Mucosa of stomach (tissue), 1 donor: ENCODE results near the gene CLEC9A.

Source experiments
- H3K27me3 ChIP-seq: one replicate; pipeline ENCODE4 v1.7.0; 2013; ENCODE audit warnings: mild to moderate bottlenecking, low read length; ENCODE audit not compliant: control insufficient read depth, insufficient read depth
- H3K36me3 ChIP-seq: one replicate; pipeline ENCODE4 v1.7.0; 2013; ENCODE audit warnings: low read length; ENCODE audit not compliant: control insufficient read depth, insufficient read depth
- H3K4me1 ChIP-seq: one replicate; pipeline ENCODE4 v1.7.0; 2013; ENCODE audit warnings: mild to moderate bottlenecking, low read length; ENCODE audit not compliant: control insufficient read depth, insufficient read depth
- H3K4me3 ChIP-seq: one replicate; pipeline ENCODE4 v1.7.0; 2013; ENCODE audit warnings: low read length
- H3K9ac ChIP-seq: one replicate; pipeline ENCODE4 v1.7.0; 2013; ENCODE audit warnings: mild to moderate bottlenecking, low read length, moderate library complexity
- H3K9me3 ChIP-seq: one replicate; pipeline ENCODE4 v1.7.0; 2013; ENCODE audit warnings: mild to moderate bottlenecking, low read length, moderate library complexity; ENCODE audit not compliant: control insufficient read depth
- donor health status: Pancreatic carcinoma.

The CLEC9A gene

GRCh38 chr12:10068644-10069043 lies 38.2 kb downstream of the CLEC9A start:
- H3K27me3 ChIP-seq = no peaks in the 10 kb centered on the region
- H3K9ac ChIP-seq = no peak overlapping the region

GRCh38 chr12:10069099-10069498 lies 38.6 kb downstream of the CLEC9A start:
- Histone ChIP-seq H3K36me3 (no peaks in the 10 kb centered on the region), H3K4me3 (no peak overlapping the region), H3K9ac (no peak overlapping the region), H3K4me1 (no peaks in the 10 kb centered on the region), H3K27me3 (no peaks in the 10 kb centered on the region), H3K9me3 (no peaks in the 10 kb centered on the region)

More at GRCh38 chr12:10068644-10069043, 38.2 kb downstream of the CLEC9A start:
- Histone ChIP-seq H3K4me1 (no peaks in the 10 kb centered on the region), H3K9me3 (no peaks in the 10 kb centered on the region), H3K36me3 (no peaks in the 10 kb centered on the region), H3K4me3 (no peak overlapping the region)

- Histone ChIP-seq H3K9ac (no peak overlapping the region), H3K9me3 (no peaks in the 10 kb centered on the region), H3K36me3 (no peaks in the 10 kb centered on the region), H3K27me3 (no peaks in the 10 kb centered on the region), H3K4me3 (no peak overlapping the region), H3K4me1 (no peaks in the 10 kb centered on the region)
These were observed 39.5 kb downstream of the CLEC9A start for GRCh38 chr12:10069976-10070375.

DNA sequence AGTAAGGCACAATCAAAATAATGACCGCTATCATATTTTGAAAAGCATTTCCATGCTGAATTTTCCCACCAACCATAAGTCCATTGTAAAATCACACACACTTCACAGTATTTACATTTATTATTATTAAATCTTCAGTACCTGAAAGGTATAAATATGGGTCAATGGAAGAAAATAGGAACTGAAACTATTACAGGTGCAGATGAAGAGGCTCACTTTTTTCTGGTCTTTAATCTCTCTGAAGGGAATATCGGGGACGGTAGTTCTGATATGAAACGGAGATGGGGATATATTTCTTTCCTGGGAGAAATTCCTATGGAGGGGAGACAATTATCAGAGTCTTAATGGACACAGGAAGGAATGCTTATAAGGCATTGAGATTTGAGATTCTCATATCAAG lies 39.9 kb downstream of the CLEC9A start:
- Histone ChIP-seq H3K36me3 (no peaks in the 10 kb centered on the region), H3K4me3 (no peak overlapping the region), H3K9ac (no peak overlapping the region), H3K9me3 (no peaks in the 10 kb centered on the region), H3K27me3 (no peaks in the 10 kb centered on the region), H3K4me1 (no peaks in the 10 kb centered on the region)

GRCh38 chr12:10072131-10072530 lies 41.6 kb downstream of the CLEC9A start:
- Histone ChIP-seq H3K9me3 (no peaks in the 10 kb centered on the region), H3K36me3 (no peaks in the 10 kb centered on the region), H3K4me1 (no peaks in the 10 kb centered on the region), H3K9ac (no peak overlapping the region), H3K27me3 (no peaks in the 10 kb centered on the region), H3K4me3 (no peak overlapping the region)

GRCh38 chr12:10073261-10073660 lies 42.8 kb downstream of the CLEC9A start:
- no peaks in the 10 kb centered on the region for H3K27me3 ChIP-seq
- no peak overlapping the region for H3K4me3 ChIP-seq
- H3K9ac ChIP-seq = no peak overlapping the region
- H3K36me3 ChIP-seq = no peaks in the 10 kb centered on the region
- no peaks in the 10 kb centered on the region for H3K9me3 ChIP-seq
- no peaks in the 10 kb centered on the region for H3K4me1 ChIP-seq

DNA sequence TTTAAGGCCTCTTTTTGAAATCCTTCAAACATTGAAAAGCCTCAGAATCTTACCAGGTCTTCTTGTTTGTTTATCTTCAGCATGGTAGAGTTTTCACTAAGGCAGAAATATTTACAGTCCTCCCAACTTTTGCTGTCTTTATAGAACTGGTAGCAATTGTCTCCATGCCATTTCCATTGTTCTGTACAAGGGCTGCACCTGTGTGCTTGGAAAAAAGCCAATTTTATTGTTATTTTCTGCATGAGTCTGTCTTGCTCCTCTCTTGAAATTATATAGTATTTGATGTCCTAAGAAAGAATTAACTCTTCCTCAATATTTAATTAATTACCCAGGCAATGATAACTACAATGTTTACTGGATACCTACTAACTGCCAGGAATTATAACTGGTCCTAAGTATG lies 45.0 kb downstream of the CLEC9A start:
- no peaks in the 10 kb centered on the region for H3K9me3 ChIP-seq
- no peak overlapping the region for H3K4me3 ChIP-seq
- H3K36me3 ChIP-seq = no peaks in the 10 kb centered on the region
- no peak overlapping the region for H3K9ac ChIP-seq
- H3K27me3 ChIP-seq = no peaks in the 10 kb centered on the region
- H3K4me1 ChIP-seq = no peaks in the 10 kb centered on the region

DNA sequence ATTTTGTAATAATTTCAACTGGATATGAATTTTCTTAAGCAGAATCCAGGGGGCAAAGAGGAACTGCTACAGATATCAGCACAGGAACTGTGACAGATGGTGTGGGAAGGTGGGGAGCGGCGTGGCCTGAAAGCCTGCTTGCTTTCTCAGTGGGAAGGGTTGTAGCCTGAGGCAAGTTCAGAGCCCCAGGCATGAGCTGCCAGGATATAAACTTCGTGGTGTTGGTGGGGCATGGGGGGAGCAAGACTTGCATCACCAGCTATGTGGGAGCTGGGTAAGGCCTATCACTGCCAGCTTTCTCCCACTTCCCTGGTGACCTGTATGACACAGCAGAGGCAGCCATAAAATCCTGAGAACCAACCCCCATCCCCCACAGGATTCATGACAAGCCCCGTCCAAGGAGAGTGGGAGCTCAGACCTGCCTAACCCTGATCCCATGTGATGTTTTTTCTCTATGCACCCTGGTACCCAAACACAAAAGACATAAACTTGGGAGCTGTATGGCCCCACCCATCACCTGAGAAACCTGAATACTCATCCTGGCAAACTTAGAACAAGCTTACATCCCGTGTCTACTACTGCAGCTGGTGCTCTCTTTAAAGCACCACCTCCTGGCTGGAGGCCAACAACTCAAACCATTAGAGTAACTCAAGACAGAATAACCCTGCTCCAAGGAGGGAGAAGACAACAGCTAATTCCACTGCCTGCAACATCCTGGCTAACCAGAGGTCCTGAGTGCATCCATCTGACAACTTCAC lies 51.8 kb downstream of the CLEC9A start:
- Histone ChIP-seq H3K36me3 (no peaks in the 10 kb centered on the region), H3K4me3 (no peak overlapping the region), H3K27me3 (no peaks in the 10 kb centered on the region), H3K4me1 (no peaks in the 10 kb centered on the region), H3K9me3 (no peaks in the 10 kb centered on the region), H3K9ac (no peak overlapping the region)

GRCh38 chr12:10084733-10085132 lies 54.3 kb downstream of the CLEC9A start:
- Histone ChIP-seq H3K9ac (no peak overlapping the region), H3K27me3 (no peaks in the 10 kb centered on the region), H3K9me3 (no peaks in the 10 kb centered on the region), H3K4me1 (no peaks in the 10 kb centered on the region), H3K36me3 (no peaks in the 10 kb centered on the region), H3K4me3 (no peak overlapping the region)

DNA sequence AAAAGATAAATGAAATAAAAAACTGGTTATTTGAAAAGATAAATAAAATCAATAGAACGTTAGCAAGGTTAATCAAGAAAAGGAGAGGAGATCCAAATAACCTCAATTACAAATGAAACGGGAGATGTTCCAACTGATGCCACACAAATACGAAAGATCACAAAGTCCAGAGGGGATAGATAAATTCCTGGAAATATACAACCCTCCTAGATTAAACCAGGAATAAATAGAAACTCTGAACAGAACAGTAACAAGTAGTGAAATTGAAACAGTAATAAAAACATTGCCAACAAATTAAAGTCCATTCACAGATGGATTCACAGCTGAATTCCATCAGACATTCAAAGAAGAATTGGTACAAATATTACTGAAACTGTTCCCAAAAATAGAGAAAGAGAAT lies 55.9 kb downstream of the CLEC9A start:
- H3K9ac ChIP-seq = no peak overlapping the region
- H3K4me1 ChIP-seq = no peaks in the 10 kb centered on the region
- no peaks in the 10 kb centered on the region for H3K9me3 ChIP-seq
- no peak overlapping the region for H3K4me3 ChIP-seq
- no peaks in the 10 kb centered on the region for H3K36me3 ChIP-seq
- no peaks in the 10 kb centered on the region for H3K27me3 ChIP-seq

DNA sequence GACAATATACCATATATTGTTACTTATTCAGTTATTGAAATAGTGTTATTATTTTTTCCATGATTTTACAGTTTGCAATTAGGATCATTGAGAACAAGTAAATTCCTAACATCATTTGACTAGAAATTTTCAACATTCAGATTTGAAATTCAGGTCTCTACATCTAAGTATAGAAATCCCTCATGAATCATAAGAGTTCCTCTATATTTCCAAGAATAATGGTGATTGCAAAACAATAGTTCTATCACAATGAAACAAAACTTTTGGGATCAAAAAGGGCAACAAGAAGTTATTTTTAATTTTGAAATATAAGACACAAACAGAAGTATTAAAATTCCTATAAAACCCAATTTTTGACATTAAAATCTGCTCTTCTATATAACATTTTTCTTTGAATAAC lies 57.5 kb downstream of the CLEC9A start:
- no peaks in the 10 kb centered on the region for H3K27me3 ChIP-seq

GRCh38 chr12:10088955-10089900 lies 58.7 kb downstream of the CLEC9A start:
- no peak overlapping the region for H3K4me3 ChIP-seq
- H3K9ac ChIP-seq = no peak overlapping the region

More for the DNA sequence above, 57.5 kb downstream of the CLEC9A start:
- H3K36me3 ChIP-seq = no peaks in the 10 kb centered on the region
- no peak overlapping the region for H3K9ac ChIP-seq
- no peaks in the 10 kb centered on the region for H3K9me3 ChIP-seq
- H3K4me3 ChIP-seq = no peak overlapping the region
- no peaks in the 10 kb centered on the region for H3K4me1 ChIP-seq

More at GRCh38 chr12:10088955-10089900, 58.7 kb downstream of the CLEC9A start:
- Histone ChIP-seq H3K9me3 (no peaks in the 10 kb centered on the region), H3K27me3 (no peaks in the 10 kb centered on the region), H3K36me3 (no peaks in the 10 kb centered on the region), H3K4me1 (no peaks in the 10 kb centered on the region)
